ENCODE measurements around the gene C20orf204. TPM values are rescaled to one million over a fixed set of nuclear protein-coding genes. Genes with fewer than 3 reads are reported as not detected.

Gene C20orf204
- polyA plus RNA-seq, 1 donor from 2014 or later = not detected

DNA sequence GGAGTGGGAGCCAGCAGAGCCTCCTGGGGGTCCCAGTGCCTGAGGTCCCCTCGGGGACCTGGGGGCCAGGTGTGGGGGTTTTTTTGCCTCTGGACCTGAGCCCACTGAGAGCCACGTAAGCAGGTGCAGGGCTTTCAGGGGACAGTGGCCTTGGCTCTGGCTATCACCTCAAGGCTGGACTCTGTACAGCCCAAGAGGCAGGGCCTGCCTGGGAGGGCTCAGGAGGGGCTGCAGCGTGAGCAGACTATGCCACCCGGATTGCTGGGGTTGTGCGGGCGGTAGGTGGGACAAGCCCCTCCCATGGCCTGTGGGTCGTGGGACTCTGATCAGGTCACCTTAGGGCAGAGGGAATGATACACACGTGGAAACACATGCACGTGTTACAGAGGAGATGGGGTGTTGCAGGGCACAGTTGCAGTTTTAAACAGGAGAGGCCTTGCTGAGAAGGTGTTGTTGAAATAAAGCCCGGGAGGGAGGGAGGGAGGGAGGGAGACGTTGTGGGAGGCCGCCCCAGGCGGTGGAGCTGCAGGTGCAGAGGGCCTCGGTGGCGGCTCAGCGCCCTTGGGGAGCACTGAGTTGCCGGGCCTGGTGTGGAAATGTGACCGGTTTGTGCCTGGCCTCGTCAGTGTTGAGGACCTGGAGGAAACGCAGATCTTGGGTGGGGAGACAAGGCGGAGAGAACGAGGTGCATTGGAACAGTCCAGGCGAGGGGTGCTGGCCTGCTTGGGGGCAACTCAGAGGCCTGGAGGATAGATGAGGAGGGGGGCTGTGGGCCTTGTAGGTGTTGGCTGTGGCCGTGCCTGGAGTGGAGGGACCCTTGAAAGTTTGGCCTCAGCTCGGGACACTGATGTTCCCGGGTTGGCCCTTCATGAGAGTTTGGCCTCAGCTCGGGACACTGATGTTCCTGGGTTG is 29.3 kb downstream of the C20orf204 start:
- Mint-ChIP-seq H3K36me3 (peaks cover 1% of the 10 kb centered on the region), H3K4me1 (peaks cover 17 to 31% (median 20%) of the 10 kb centered on the region in 3 donors), H3K27ac (peak overlapping the region; percentile 87 to 96 (median 93)), H3K27me3 (peaks cover 4% of the 10 kb centered on the region), H3K4me3 (peak overlapping the region in 3 of 4 donors; percentile 70 to 89 (median 84)), H3K9me3 (no peaks in the 10 kb centered on the region)

DNA sequence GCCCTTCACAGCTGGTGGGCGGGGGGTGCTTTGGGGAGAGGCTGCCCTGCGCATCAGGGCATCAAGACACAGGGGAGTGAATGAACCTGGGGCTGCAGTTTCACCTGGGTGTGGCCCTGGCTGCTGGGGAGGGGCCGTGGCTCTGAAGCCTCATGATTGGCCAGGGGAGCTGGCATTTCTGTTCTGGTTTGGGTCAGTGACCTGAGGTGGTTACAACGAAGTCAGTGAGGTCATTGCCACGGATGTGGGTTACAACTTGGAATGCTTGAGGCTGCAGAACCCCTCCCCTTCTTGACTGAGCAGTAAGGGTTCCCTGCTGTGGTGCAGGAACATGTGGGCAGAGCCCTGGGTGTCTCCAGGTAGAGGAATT is 30.0 kb downstream of the C20orf204 start:
- Mint-ChIP-seq H3K4me1 (peaks cover 17 to 35% (median 20%) of the 10 kb centered on the region in 3 donors), H3K36me3 (peaks cover 1% of the 10 kb centered on the region), H3K9me3 (no peaks in the 10 kb centered on the region), H3K27ac (peak overlapping the region; percentile 87 to 96 (median 93)), H3K27me3 (peaks cover 4% of the 10 kb centered on the region), H3K4me3 (peak overlapping the region in 3 of 4 donors; percentile 70 to 89 (median 84))

DNA sequence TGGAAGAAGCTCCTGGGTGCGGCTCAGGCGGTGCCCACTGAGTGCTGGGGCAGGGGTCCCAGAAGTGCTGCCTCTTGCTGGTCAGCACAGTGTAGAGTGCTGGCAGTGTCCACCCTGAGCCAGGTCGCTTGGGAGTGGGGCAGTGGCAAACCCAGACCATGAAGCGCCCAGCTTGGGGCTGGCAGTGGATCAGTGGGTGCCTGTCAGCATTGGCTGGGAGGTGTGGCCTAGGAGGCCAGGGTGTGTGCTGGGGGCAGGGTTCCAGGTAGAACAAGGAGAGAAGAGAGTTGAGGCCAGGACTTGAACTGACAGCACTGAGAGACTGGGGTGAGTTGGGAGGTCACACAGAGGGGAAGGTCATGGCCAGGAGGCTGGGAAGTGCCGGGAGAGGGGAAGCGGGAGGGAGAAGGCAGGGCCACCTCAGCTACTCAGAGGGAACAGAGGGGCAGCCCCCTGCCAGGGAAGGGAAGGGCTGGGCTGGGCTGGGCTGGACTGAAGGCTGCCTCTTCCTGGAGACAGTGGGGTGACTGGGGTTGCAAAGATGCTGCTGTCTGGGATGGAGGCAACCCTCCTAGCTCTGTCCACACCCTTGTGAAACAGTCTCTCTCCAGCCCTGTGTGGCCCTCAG is 31.1 kb downstream of the C20orf204 start:
- H3K27me3 Mint-ChIP-seq = peaks cover 4% of the 10 kb centered on the region
- peaks cover 1% of the 10 kb centered on the region for H3K36me3 Mint-ChIP-seq
- no peak overlapping the region for H3K4me3 Mint-ChIP-seq
- no peaks in the 10 kb centered on the region for H3K9me3 Mint-ChIP-seq
- H3K4me1 Mint-ChIP-seq = peaks cover 17 to 37% (median 29%) of the 10 kb centered on the region in 3 donors
- H3K27ac Mint-ChIP-seq = peak overlapping the region in 2 of 3 donors; percentile 73 to 87

DNA sequence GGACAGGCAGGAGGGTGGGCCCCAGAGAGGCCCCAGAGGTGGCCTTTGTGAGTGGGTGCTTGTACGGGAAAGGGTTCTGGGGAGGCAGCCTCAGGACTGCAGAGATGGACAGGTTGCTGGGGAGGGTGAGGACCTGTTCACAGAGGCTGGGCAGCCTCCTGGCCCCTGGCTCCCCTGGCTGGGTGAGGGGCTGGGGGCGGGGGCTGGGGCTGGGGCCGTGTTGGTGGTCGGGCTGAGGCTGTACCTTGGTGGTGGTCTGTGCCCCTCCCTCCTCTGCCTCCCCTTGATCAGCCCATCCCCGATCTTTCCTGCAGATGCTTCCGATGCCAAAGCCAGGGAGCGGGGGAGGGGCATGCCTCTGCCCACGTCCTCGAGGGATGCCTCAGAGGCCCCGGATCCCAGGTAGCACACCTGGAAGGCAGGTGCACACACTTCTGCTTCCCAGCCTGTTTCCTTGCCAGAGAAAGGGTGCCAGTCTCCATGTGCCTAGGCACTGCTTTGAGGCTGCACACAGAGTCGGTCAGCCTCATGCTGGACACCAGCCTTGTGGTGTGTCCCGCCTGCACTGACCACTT is 31.8 kb downstream of the C20orf204 start:
- Mint-ChIP-seq H3K27ac (peak overlapping the region in 2 of 3 donors; percentile 45 to 73), H3K4me3 (peak overlapping the region in 1 of 4 donors; percentile 50), H3K4me1 (peaks cover 17 to 36% (median 31%) of the 10 kb centered on the region in 3 donors), H3K27me3 (peaks cover 4% of the 10 kb centered on the region), H3K9me3 (no peaks in the 10 kb centered on the region), H3K36me3 (peaks cover 1% of the 10 kb centered on the region)

DNA sequence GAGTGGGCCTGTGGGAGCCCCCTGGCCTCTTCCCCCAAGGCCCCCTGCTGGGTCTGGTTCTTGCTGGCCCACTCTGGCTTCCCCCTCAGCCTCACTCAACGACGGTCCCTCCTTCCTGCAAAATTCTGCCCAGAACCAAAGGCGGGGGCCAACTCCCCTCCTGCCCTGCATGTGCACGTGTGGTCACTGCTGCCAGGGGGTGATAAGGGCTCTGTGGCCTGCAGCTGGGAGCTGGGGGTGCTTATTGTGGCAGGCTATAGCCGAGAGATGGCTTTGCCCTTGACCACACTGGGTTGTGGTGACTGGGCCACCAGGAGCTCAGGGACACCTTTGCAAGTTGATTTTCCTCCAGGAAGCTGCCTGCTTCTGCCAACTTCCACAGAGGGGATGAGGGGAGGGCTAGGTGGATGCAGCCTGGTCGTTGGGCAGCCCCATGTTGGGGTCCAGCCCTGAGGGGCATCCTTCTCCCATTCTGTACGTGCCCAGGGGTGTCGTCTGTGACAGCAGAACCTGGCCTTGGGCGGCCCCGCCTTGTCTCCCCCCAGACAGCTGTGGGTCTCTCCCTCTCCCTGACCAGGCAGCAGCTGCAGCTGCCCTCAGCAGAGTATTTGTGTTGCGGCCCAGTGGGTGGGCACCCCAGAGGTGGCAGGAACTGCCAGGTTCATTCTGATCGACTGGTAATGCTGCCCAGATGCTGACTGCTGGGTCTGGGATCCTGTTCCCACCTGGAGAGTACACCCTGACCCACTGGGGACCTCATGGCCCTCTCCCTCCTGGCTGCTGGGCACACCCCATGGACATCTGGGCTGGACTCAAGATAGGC is 32.6 kb downstream of the C20orf204 start:
- H3K27ac Mint-ChIP-seq = peak overlapping the region in 1 of 3 donors; percentile 45
- peaks cover 17 to 36% (median 31%) of the 10 kb centered on the region in 3 donors for H3K4me1 Mint-ChIP-seq
- peaks cover 4% of the 10 kb centered on the region for H3K27me3 Mint-ChIP-seq
- H3K9me3 Mint-ChIP-seq = no peaks in the 10 kb centered on the region
- H3K36me3 Mint-ChIP-seq = peaks cover 1% of the 10 kb centered on the region
- peak overlapping the region in 1 of 4 donors; percentile 50 for H3K4me3 Mint-ChIP-seq

DNA sequence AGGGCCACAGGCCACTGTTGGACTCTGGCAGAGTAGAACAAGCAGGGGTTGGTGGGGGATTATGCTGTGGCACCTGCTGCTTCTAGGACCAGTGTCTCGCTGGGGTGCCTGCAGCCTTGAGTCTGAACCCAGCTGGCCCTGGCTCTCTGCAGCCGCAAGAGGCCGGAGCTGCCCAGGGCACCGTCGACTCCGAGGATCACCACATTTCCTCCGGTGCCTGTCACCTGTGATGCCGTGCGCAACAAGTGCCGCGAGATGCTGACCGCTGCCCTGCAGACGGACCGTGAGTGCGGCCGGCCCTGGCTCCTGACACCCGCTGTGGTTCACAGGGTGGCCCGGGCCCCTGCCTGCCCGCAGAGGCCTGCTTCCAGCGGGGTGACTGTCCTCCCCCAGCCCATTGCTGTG is 33.2 kb downstream of the C20orf204 start:
- peaks cover 12 to 31% (median 27%) of the 10 kb centered on the region in 3 donors for H3K4me1 Mint-ChIP-seq
- H3K36me3 Mint-ChIP-seq = peaks cover 1% of the 10 kb centered on the region
- peaks cover 2% of the 10 kb centered on the region for H3K27me3 Mint-ChIP-seq
- no peaks in the 10 kb centered on the region for H3K9me3 Mint-ChIP-seq
- no peak overlapping the region for H3K4me3 Mint-ChIP-seq
- peak overlapping the region in 1 of 3 donors; percentile 56 for H3K27ac Mint-ChIP-seq

DNA sequence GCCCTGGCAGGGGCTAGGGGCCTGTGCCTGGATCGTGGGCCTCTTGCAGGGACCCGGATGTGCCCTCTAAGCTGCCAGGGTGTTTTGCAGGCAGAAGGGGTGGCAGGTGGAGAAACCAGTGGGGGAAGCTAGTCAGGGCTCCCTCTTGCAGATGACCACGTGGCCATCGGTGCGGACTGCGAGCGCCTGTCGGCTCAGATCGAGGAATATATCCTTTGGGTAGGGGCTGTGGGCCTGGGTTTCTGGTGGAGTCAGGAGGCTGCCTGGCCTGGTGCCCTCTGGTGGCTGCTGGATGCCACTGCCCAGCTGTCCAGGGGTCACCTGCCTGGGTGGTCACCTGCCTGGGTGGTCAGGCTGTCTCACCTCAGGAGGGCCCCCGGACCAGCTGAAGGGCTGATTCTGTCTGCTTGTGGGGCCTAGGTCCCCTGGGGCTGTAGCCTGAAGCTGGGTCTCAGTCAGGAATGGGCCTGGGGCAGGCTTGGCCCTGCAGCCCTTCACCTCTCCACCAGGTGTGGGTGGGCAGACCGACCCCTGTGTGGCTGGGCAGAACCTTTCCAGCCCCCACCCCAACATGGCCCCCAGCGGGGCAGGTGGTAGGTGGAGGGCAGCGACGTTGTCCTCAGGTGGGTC is 33.7 kb downstream of the C20orf204 start:
- peaks cover 12 to 29% (median 25%) of the 10 kb centered on the region in 3 donors for H3K4me1 Mint-ChIP-seq
- no peaks in the 10 kb centered on the region for H3K9me3 Mint-ChIP-seq
- peak overlapping the region in 1 of 4 donors; percentile 26 for H3K4me3 Mint-ChIP-seq
- peaks cover 1% of the 10 kb centered on the region for H3K36me3 Mint-ChIP-seq
- peaks cover 2% of the 10 kb centered on the region for H3K27me3 Mint-ChIP-seq
- peak overlapping the region in 1 of 3 donors; percentile 56 for H3K27ac Mint-ChIP-seq

DNA sequence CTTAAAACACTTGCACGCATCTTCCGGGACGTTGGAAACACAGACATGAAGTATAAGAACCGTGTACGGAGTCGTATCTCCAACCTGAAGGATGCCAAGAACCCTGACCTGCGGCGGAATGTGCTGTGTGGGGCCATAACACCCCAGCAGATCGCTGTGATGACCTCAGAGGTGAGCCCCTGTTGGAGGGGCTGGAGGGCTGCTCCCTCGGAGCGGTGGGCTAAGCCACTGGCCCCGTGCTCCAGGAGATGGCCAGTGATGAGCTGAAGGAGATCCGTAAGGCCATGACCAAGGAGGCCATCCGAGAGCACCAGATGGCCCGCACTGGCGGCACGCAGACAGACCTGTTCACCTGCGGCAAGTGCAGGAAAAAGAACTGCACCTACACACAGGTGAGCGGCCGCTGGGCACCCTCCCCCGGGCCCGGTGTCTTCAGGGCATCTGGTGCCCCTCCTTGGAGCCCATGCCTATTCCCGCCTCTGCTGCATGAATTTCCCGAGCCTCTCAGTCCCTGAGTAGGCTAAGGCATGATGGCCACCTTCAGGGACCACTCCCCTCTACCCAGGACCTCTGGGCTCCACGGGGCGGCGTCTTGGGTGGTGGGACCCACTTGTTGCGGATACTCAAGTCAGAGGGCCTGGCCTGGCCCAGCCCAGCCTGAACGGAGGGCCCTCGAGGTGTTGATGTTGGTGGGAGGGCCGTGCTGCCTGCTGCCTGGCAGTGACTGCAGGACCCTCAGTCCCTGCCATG is 34.4 kb downstream of the C20orf204 start:
- Mint-ChIP-seq H3K4me1 (peaks cover 10 to 25% (median 21%) of the 10 kb centered on the region in 3 donors), H3K9me3 (no peaks in the 10 kb centered on the region), H3K36me3 (peaks cover 1% of the 10 kb centered on the region), H3K27ac (peak overlapping the region in 1 of 3 donors; percentile 56), H3K27me3 (peaks cover 2% of the 10 kb centered on the region), H3K4me3 (peak overlapping the region in 2 of 4 donors; percentile 26 to 39)

DNA sequence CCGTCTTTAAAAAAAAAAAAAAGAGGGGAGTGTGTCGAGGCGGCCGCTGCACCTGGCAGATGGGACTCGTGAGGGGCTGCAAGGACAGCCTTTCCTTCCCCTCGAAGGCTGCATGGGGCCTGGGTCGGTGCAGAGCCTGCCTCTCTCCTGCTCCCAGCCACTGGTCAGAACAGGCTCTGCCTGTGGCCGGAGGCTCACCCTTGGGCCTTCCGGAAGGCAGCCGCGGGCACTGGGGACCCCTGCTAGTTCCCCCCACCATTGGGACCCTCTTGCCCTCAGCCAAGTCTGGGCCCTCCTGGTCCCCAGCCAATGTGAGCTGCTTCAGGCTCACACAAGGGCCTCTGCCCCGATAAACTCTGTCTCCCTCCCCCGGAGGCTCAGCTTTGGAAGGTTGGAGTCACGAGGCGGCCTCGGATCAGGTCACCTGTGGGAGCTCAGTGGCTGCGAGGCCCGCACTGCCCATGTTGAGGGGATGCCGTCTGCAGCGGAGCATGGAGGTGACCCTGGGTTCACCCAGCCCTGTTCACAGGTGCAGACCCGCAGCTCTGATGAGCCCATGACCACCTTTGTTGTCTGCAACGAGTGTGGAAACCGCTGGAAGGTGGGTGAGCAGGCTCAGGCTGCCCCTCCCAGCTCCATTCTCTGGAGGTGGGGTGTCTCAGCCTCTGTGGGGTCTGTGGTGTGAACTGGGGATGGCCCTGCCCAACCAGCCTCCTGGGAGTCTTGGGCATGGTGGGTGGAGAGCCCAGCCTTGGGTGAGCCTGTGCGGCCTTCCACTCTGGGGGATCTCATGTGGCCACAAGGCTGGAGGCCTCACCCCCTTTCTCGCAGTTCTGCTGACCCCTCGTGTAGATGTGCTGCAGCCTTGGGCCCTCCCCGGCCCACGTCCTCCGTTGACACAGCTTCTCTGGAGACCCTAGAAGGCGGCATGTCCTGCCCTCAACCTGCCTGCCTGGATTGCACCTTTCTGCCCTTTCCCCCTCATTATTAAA is 35.7 kb downstream of the C20orf204 start:
- no peaks in the 10 kb centered on the region for H3K9me3 Mint-ChIP-seq
- H3K4me1 Mint-ChIP-seq = peaks cover 0 to 14% (median 13%) of the 10 kb centered on the region in 3 donors
- H3K27me3 Mint-ChIP-seq = no peaks in the 10 kb centered on the region
- peak overlapping the region in 2 of 3 donors; percentile 39 to 82 for H3K27ac Mint-ChIP-seq
- peak overlapping the region in 2 of 4 donors; percentile 48 to 55 for H3K4me3 Mint-ChIP-seq
- no peaks in the 10 kb centered on the region for H3K36me3 Mint-ChIP-seq

DNA sequence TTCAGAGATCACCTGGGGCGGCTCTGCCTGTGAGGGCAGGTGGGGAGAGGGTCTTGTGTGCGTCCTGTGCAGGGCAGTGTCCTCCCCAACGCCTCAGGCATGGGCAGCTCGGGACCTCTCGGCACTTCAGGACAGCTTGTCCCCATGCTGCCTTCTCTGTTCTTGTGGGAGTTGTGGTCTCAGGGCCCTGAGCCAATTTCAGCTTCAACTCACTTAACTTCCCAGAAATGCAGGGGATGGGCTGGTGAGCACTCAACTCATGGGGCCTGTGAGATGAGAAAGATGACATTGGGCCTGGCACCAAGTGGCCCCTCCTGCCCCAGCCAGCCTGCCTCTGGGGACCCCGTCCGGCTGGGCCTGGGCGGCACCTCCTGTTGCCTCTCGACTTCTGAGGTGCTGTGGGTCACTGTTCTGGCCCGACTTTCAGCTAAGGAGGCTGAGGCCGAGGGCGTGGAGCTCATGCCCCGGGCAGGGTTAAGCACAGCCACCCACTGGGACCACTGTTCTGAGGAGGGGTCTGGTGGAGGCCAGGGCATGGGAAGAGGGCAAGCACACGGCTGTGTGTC is 36.6 kb downstream of the C20orf204 start:
- Mint-ChIP-seq H3K36me3 (peaks cover under 1% of the 10 kb centered on the region), H3K27me3 (no peaks in the 10 kb centered on the region), H3K4me3 (peak overlapping the region in 3 of 4 donors; percentile 33 to 68 (median 55)), H3K27ac (peak overlapping the region in 1 of 3 donors; percentile 82), H3K9me3 (no peaks in the 10 kb centered on the region), H3K4me1 (peaks cover under 1 to 13% (median 11%) of the 10 kb centered on the region in 3 donors)

DNA sequence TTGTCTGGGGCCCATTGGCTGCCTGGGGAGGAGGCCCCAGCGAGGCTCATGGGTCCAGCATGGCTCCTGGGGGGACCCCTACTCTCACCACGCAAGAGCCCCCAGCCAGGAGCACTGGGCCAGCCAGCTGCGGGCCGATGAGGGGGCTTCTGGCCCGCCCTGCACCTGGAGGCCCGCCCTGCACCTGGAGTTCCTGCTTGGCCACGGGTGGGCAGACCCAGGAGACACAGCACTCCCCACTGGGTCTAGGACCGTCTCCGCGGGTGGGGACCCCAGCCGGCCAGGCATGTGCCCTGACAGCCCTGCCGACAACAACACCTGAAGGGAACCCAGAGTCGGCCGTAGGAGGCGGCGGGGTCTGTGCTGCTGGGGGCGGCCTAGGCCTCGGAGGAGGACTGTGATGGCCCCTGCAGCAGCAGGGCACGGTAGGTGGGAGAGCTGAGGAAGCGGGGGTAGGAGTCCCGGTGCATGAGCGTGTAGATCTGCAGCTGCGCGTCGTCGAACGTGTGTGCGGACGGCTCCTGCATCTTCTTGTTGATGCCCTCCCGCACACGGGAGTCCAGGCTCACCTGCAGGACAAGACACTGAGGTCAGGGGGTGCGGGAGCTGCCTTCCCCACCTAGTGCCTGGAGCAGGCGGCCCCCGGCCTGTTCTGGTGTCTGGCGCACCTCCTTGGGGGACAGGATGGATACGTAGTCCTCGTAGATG is 37.6 kb downstream of the C20orf204 start:
- Mint-ChIP-seq H3K4me1 (peaks cover 5 to 14% (median 11%) of the 10 kb centered on the region in 3 donors), H3K4me3 (peak overlapping the region in 2 of 4 donors; percentile 68 to 71), H3K9me3 (no peaks in the 10 kb centered on the region), H3K27ac (peak overlapping the region in 2 of 3 donors; percentile 31 to 82), H3K36me3 (peaks cover 4% of the 10 kb centered on the region), H3K27me3 (no peaks in the 10 kb centered on the region)
